H9 (cell line): ENCODE results near the gene INTS4. TPM values are rescaled to one million over a fixed set of nuclear protein-coding genes. Genes with fewer than 3 reads are reported as not detected.

Experiments
- DNase-seq: peaks from one replicate; pipeline ENCODE4 v3.0.0-alpha.2; 2017
- H2AFZ ChIP-seq: one replicate; pipeline ENCODE4 v1.6.1; 2013; ENCODE audit warnings: mild to moderate bottlenecking, low read length, control low read depth, moderate library complexity
- H2AK5ac ChIP-seq: 2 replicates; pipeline ENCODE4 v1.6.1; 2013; ENCODE audit warnings: low read length, control low read depth, mixed read lengths; ENCODE audit not compliant: insufficient read length
- H2BK120ac ChIP-seq: one replicate; pipeline ENCODE4 v1.6.1; 2013; ENCODE audit warnings: low read depth, mild to moderate bottlenecking, low read length, control low read depth, inconsistent platforms; ENCODE audit not compliant: poor library complexity, severe bottlenecking
- H2BK12ac ChIP-seq: 2 replicates; pipeline ENCODE4 v1.6.1; 2013; ENCODE audit warnings: low read length, control low read depth, mixed read lengths, low read depth; ENCODE audit not compliant: insufficient read length
- H2BK15ac ChIP-seq: 2 replicates; pipeline ENCODE4 v1.6.1; 2013; ENCODE audit warnings: low read depth, low read length, control low read depth
- H2BK20ac ChIP-seq: one replicate; pipeline ENCODE4 v1.6.1; 2013; ENCODE audit warnings: low read depth, mild to moderate bottlenecking, low read length, control low read depth, inconsistent platforms; ENCODE audit not compliant: poor library complexity, severe bottlenecking
- H2BK5ac ChIP-seq: 2 replicates; pipeline ENCODE4 v1.6.1; 2013; ENCODE audit warnings: low read length, control low read depth, mixed read lengths; ENCODE audit not compliant: insufficient read length
- H3K14ac ChIP-seq: 2 replicates; pipeline ENCODE4 v1.6.1; 2013; ENCODE audit warnings: low read length, control low read depth; ENCODE audit not compliant: insufficient read depth
- H3K18ac ChIP-seq: 2 replicates; pipeline ENCODE4 v1.6.1; 2013; ENCODE audit warnings: low read depth, mild to moderate bottlenecking, mixed read lengths, low read length, control low read depth; ENCODE audit not compliant: insufficient read length
- H3K23ac ChIP-seq: 2 replicates; pipeline ENCODE4 v1.6.1; 2013; ENCODE audit warnings: low read length, control low read depth, mixed read lengths, low read depth; ENCODE audit not compliant: insufficient read length
- H3K23me2 ChIP-seq: 2 replicates; pipeline ENCODE4 v1.6.1; 2013; ENCODE audit warnings: low read depth, mild to moderate bottlenecking, mixed read lengths, low read length, control low read depth; ENCODE audit not compliant: insufficient read length, poor library complexity, severe bottlenecking
- H3K27ac ChIP-seq: 2 replicates; pipeline ENCODE4 v1.5.1; 2013; ENCODE audit warnings: low read length, control low read depth, mixed read lengths, low read depth; ENCODE audit not compliant: insufficient read length
- H3K27me3 ChIP-seq: 2 replicates; pipeline ENCODE4 v1.6.1; 2013; ENCODE audit warnings: low read length, control low read depth, inconsistent platforms; ENCODE audit not compliant: insufficient read depth
- H3K4ac ChIP-seq: 2 replicates; pipeline ENCODE4 v1.6.1; 2013; ENCODE audit warnings: low read depth, mild to moderate bottlenecking, control low read depth, inconsistent platforms, low read length, moderate library complexity
- H3K4me1 ChIP-seq: 2 replicates; pipeline ENCODE4 v1.6.1; 2013; ENCODE audit warnings: low read length, control low read depth, inconsistent platforms; ENCODE audit not compliant: insufficient read depth
- H3K4me2 ChIP-seq: 2 replicates; pipeline ENCODE4 v1.6.1; 2013; ENCODE audit warnings: low read length, control low read depth, mixed read lengths; ENCODE audit not compliant: insufficient read length, insufficient read depth
- H3K56ac ChIP-seq: 2 replicates; pipeline ENCODE4 v1.6.1; 2013; ENCODE audit warnings: low read depth, mild to moderate bottlenecking, mixed read lengths, low read length, control low read depth; ENCODE audit not compliant: insufficient read length
- H3K79me1 ChIP-seq: 2 replicates; pipeline ENCODE4 v1.6.1; 2013; ENCODE audit warnings: low read depth, mild to moderate bottlenecking, moderate library complexity, low read length, control low read depth, inconsistent platforms; ENCODE audit not compliant: insufficient read depth, poor library complexity, severe bottlenecking
- H3K79me2 ChIP-seq: 2 replicates; pipeline ENCODE4 v1.6.1; 2013; ENCODE audit warnings: low read length, control low read depth, inconsistent platforms; ENCODE audit not compliant: insufficient read depth
- H3K9ac ChIP-seq: 2 replicates; pipeline ENCODE4 v1.6.1; 2013; ENCODE audit warnings: low read length, control low read depth, mixed read lengths; ENCODE audit not compliant: insufficient read length; ENCODE audit errors: extremely low read depth
- H3K9me3 ChIP-seq: one replicate; pipeline ENCODE4 v1.6.1; 2013; ENCODE audit warnings: low read depth, low read length, inconsistent platforms; ENCODE audit not compliant: control insufficient read depth
- H3T11ph ChIP-seq: one replicate; pipeline ENCODE4 v1.6.1; 2013; ENCODE audit warnings: mild to moderate bottlenecking, low read length, control low read depth, inconsistent platforms
- H4K20me1 ChIP-seq: one replicate; pipeline ENCODE4 v1.6.1; 2013; ENCODE audit not compliant: control insufficient read depth, insufficient read length, insufficient read depth
- H4K5ac ChIP-seq: 2 replicates; pipeline ENCODE4 v1.6.1; 2013; ENCODE audit warnings: low read depth, mild to moderate bottlenecking, mixed read lengths, low read length, control low read depth; ENCODE audit not compliant: insufficient read length
- H4K8ac ChIP-seq: replicated peaks from 2 replicates; pipeline ENCODE4 v1.6.1; 2013; ENCODE audit warnings: low read length, control low read depth, mixed read lengths, low read depth; ENCODE audit not compliant: insufficient read length
- H4K91ac ChIP-seq: 2 replicates; pipeline ENCODE4 v1.6.1; 2013; ENCODE audit warnings: low read depth, mild to moderate bottlenecking, moderate library complexity, mixed read lengths, low read length, control low read depth; ENCODE audit not compliant: insufficient read length
- H3K27ac Mint-ChIP-seq, 3 experiments: 2 replicates in 2 of 3; 3 replicates in 1 of 3; pipeline ENCODE4 v1.8.0; 2020 to 2021; ENCODE audit warnings: mixed read lengths in 3 of 3, mild to moderate bottlenecking in 1 of 3, moderate library complexity in 1 of 3
- H3K27me3 Mint-ChIP-seq: 2 replicates; pipeline ENCODE4 v1.8.0; 2021; ENCODE audit warnings: low read depth, mild to moderate bottlenecking, moderate library complexity, mixed read lengths
- H3K36me3 Mint-ChIP-seq, 3 experiments: 2 replicates in 2 of 3; 3 replicates in 1 of 3; pipeline ENCODE4 v1.8.0; 2020 to 2021; ENCODE audit warnings: low read depth in 3 of 3, mixed read lengths in 3 of 3; ENCODE audit not compliant: insufficient read depth in 1 of 3
- H3K4me1 Mint-ChIP-seq, 2 experiments: 2 replicates each; pipeline ENCODE4 v1.8.0; 2020; ENCODE audit warnings: mixed read lengths in 2 of 2
- H3K4me3 Mint-ChIP-seq, 2 experiments: 2 replicates in 1 of 2; 3 replicates in 1 of 2; pipeline ENCODE4 v1.8.0; 2020 to 2021; ENCODE audit warnings: mild to moderate bottlenecking in 2 of 2, mixed read lengths in 2 of 2, moderate library complexity in 1 of 2
- H3K9me3 Mint-ChIP-seq, 2 experiments: 2 replicates in 1 of 2; 3 replicates in 1 of 2; pipeline ENCODE4 v1.8.0; 2020; ENCODE audit warnings: mild to moderate bottlenecking in 2 of 2, mixed read lengths in 2 of 2, moderate library complexity in 1 of 2
- CTCF ChIP-seq: fragments of 200-600 bp; sonication (generic); conservative IDR thresholded peaks from 3 replicates; pipeline ENCODE4 v1.8.0; 2021; ENCODE audit warnings: antibody characterized with exemption, mild to moderate bottlenecking
- WGBS: extraction: QIAGEN DNeasy Blood & Tissue Kit; methylation state at CpG from one replicate; pipeline ENCODE4 v1.1.7; 2013; ENCODE audit warnings: missing lambda C conversion rate, low lambda C conversion rate, mixed read lengths; ENCODE audit not compliant: insufficient read length; ENCODE audit errors: extremely low coverage; 5-methylcytosine and 5-hydroxymethylcytosine counted together
- total RNA-seq: library from RNA; stranded (reverse); gene quantifications from 2 replicates; pipeline ENCODE4 v1.2.1, GENCODE V29; 2021

INTS4 gene
- total RNA-seq, 1 experiment from 2014 or later, result 38.6 TPM

DNA sequence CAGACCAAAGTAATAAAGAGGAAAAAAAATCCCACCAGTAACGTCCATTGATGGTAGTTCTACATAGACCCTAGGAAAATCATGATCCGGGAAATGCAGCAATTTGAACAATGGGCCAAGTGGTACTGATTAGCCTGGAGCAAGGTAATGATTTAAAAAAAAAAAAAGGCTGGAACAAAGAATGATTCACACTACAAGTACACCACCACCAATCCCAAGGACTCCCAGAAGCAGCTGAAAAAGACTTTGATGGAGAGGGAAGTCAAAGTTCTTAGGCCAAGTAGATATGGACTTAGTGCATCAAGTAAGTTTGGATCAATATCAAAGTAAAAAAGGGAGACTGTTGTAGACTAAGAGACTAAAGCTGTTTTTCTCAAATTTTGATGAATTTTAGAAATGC lies 16.8 kb upstream of the INTS4 start:
- H3K4me2 ChIP-seq, result no peak overlapping the region
- no peak overlapping the region for H2BK12ac ChIP-seq
- H2BK15ac ChIP-seq, result no peak overlapping the region
- Mint-ChIP-seq H3K4me1 (no peaks in the 10 kb centered on the region), H3K4me3 (no peak overlapping the region), H3K27ac (no peak overlapping the region), H3K27me3 (no peaks in the 10 kb centered on the region; the same call in 1 of the 2 replicates), H3K36me3 (peaks cover 4 to 10% (median 8%) of the 10 kb centered on the region in 3 experiments; a peak in 6 of 7 replicates), H3K9me3 (no peaks in the 10 kb centered on the region)
- no peak overlapping the region for H3K14ac ChIP-seq
- H3K23me2 ChIP-seq, result no peaks in the 10 kb centered on the region
- H3K4me1 ChIP-seq, result no peaks in the 10 kb centered on the region
- H2BK120ac ChIP-seq, result no peak overlapping the region
- TF ChIP-seq CTCF, result no peak
- no peak overlapping the region for H3K23ac ChIP-seq
- H2BK20ac ChIP-seq, result no peak overlapping the region
- no peaks in the 10 kb centered on the region for H4K20me1 ChIP-seq
- no peak for DNase-seq
- no peak overlapping the region for H3K56ac ChIP-seq
- no peaks in the 10 kb centered on the region for H3K9me3 ChIP-seq
- H3K27me3 ChIP-seq, result no peaks in the 10 kb centered on the region
- H2BK5ac ChIP-seq, result no peak overlapping the region
- no peak overlapping the region for H2AK5ac ChIP-seq
- no peak overlapping the region for H4K8ac ChIP-seq
- H3K9ac ChIP-seq, result no peak overlapping the region
- no peak overlapping the region for H3K18ac ChIP-seq
- no peak overlapping the region for H3K4ac ChIP-seq
- H3K27ac ChIP-seq, result no peak overlapping the region
- H3T11ph ChIP-seq, result no peak overlapping the region
- no peak overlapping the region for H4K91ac ChIP-seq
- H2AFZ ChIP-seq, result no peak overlapping the region
- WGBS, result no CpG with 5 or more reads among the region's 2 CpGs
- H3K79me1 ChIP-seq, result no peaks in the 10 kb centered on the region
- H4K5ac ChIP-seq, result no peak overlapping the region
- H3K79me2 ChIP-seq, result no peaks in the 10 kb centered on the region
